ENCODE measurements around the gene EFL1. TPM values are rescaled to one million over a fixed set of nuclear protein-coding genes. Genes with fewer than 3 reads are reported as not detected.
A peak's percentile ranks its signal among the peaks of the same experiment; 100 is the strongest.
"Not testable (repeated sequence)": the region's sequence is repeated elsewhere in the genome, so short reads cannot be mapped to it uniquely, and the experiment has no call there.

Gene EFL1
- total RNA-seq, 2 donors from 2014 or later: 42.0 to 59.1 TPM

GRCh38 chr15:82221535-82221934 is 41.0 kb downstream of the EFL1 start:
- H3K36me3 Mint-ChIP-seq (ENCODE audit: low read depth): peaks cover 39% of the 10 kb centered on the region
- not testable (repeated sequence) for H3K9me3 Mint-ChIP-seq; H3K9me3 ChIP-seq (ENCODE audit: control insufficient read depth, low read length); H3K27me3 Mint-ChIP-seq (ENCODE audit: insufficient read depth); H3K27me3 ChIP-seq (ENCODE audit: control insufficient read depth, insufficient read depth, low read length, poor library complexity, severe bottlenecking); H3K4me3 ChIP-seq (ENCODE audit: low read length); H3K27ac ChIP-seq (ENCODE audit: low read depth, low read length); H3K4me3 Mint-ChIP-seq; H3K9ac ChIP-seq (ENCODE audit: extremely low read depth, low read length, poor library complexity, severe bottlenecking); H3K4me1 ChIP-seq (ENCODE audit: control insufficient read depth, insufficient read depth, low read length); H3K4me1 Mint-ChIP-seq
- H3K27ac Mint-ChIP-seq: peak overlapping the region; percentile 57
- TF ChIP-seq CTCF (conservative IDR thresholded peaks at IDR 0.05): peak; percentile 74
- DNase-seq: peak; percentile 71
- 90 to 93% methylated on average over 2 of the region's 2 CpGs for WGBS, 2 experiments (ENCODE audit: insufficient coverage in 1 of 2, insufficient read length in 1 of 2)
- H3K36me3 ChIP-seq (ENCODE audit: control insufficient read depth, insufficient read depth, low read length): peaks cover 56% of the 10 kb centered on the region

GRCh38 chr15:82216092-82216491 is 46.4 kb downstream of the EFL1 start:
- not testable (repeated sequence) for H3K4me1 Mint-ChIP-seq; H3K27me3 Mint-ChIP-seq (ENCODE audit: insufficient read depth); H3K9me3 ChIP-seq (ENCODE audit: control insufficient read depth, low read length); DNase-seq; H3K27ac Mint-ChIP-seq; H3K4me3 Mint-ChIP-seq; H3K27ac ChIP-seq (ENCODE audit: low read depth, low read length); H3K9me3 Mint-ChIP-seq; H3K4me1 ChIP-seq (ENCODE audit: control insufficient read depth, insufficient read depth, low read length); H3K4me3 ChIP-seq (ENCODE audit: low read length); H3K27me3 ChIP-seq (ENCODE audit: control insufficient read depth, insufficient read depth, low read length, poor library complexity, severe bottlenecking); H3K9ac ChIP-seq (ENCODE audit: extremely low read depth, low read length, poor library complexity, severe bottlenecking)
- WGBS, 2 experiments (ENCODE audit: insufficient coverage in 1 of 2, insufficient read length in 1 of 2): 60 to 93% methylated on average over 1 of the region's 2 CpGs
- peaks cover 66% of the 10 kb centered on the region for H3K36me3 ChIP-seq (ENCODE audit: control insufficient read depth, insufficient read depth, low read length)
- H3K36me3 Mint-ChIP-seq (ENCODE audit: low read depth): peaks cover 39% of the 10 kb centered on the region

- not testable (repeated sequence) for DNase-seq; H3K4me3 Mint-ChIP-seq; H3K27me3 Mint-ChIP-seq (ENCODE audit: insufficient read depth); H3K27ac Mint-ChIP-seq; H3K27me3 ChIP-seq (ENCODE audit: control insufficient read depth, insufficient read depth, low read length, poor library complexity, severe bottlenecking); H3K4me1 ChIP-seq (ENCODE audit: control insufficient read depth, insufficient read depth, low read length); H3K9me3 Mint-ChIP-seq; H3K4me3 ChIP-seq (ENCODE audit: low read length); H3K9me3 ChIP-seq (ENCODE audit: control insufficient read depth, low read length); H3K4me1 Mint-ChIP-seq; H3K9ac ChIP-seq (ENCODE audit: extremely low read depth, low read length, poor library complexity, severe bottlenecking); H3K27ac ChIP-seq (ENCODE audit: low read depth, low read length)
- peaks cover 53% of the 10 kb centered on the region for H3K36me3 ChIP-seq (ENCODE audit: control insufficient read depth, insufficient read depth, low read length)
- H3K36me3 Mint-ChIP-seq (ENCODE audit: low read depth): peaks cover 27% of the 10 kb centered on the region
Observed at GRCh38 chr15:82212201-82212600, 50.3 kb downstream of the EFL1 start.

- 84 to 95% methylated on average over 2 to 3 of the region's 3 CpGs for WGBS, 2 experiments (ENCODE audit: insufficient coverage in 1 of 2, insufficient read length in 1 of 2)
- not testable (repeated sequence) for DNase-seq; H3K4me3 ChIP-seq (ENCODE audit: low read length); H3K4me3 Mint-ChIP-seq; H3K27ac ChIP-seq (ENCODE audit: low read depth, low read length); H3K4me1 ChIP-seq (ENCODE audit: control insufficient read depth, insufficient read depth, low read length); H3K9me3 ChIP-seq (ENCODE audit: control insufficient read depth, low read length); H3K27me3 ChIP-seq (ENCODE audit: control insufficient read depth, insufficient read depth, low read length, poor library complexity, severe bottlenecking); H3K27me3 Mint-ChIP-seq (ENCODE audit: insufficient read depth); H3K9me3 Mint-ChIP-seq; H3K4me1 Mint-ChIP-seq; H3K27ac Mint-ChIP-seq; H3K9ac ChIP-seq (ENCODE audit: extremely low read depth, low read length, poor library complexity, severe bottlenecking)
- H3K36me3 Mint-ChIP-seq (ENCODE audit: low read depth): peaks cover 23% of the 10 kb centered on the region
- peaks cover 49% of the 10 kb centered on the region for H3K36me3 ChIP-seq (ENCODE audit: control insufficient read depth, insufficient read depth, low read length)
Observed at GRCh38 chr15:82210066-82210597, 52.4 kb downstream of the EFL1 start.

GRCh38 chr15:82204575-82204974 is 58.0 kb downstream of the EFL1 start:
- H3K27me3 Mint-ChIP-seq (ENCODE audit: insufficient read depth); DNase-seq; H3K27me3 ChIP-seq (ENCODE audit: control insufficient read depth, insufficient read depth, low read length, poor library complexity, severe bottlenecking); H3K4me3 Mint-ChIP-seq; H3K9ac ChIP-seq (ENCODE audit: extremely low read depth, low read length, poor library complexity, severe bottlenecking); H3K4me1 Mint-ChIP-seq; H3K27ac Mint-ChIP-seq; H3K4me3 ChIP-seq (ENCODE audit: low read length); H3K4me1 ChIP-seq (ENCODE audit: control insufficient read depth, insufficient read depth, low read length); H3K9me3 ChIP-seq (ENCODE audit: control insufficient read depth, low read length); H3K27ac ChIP-seq (ENCODE audit: low read depth, low read length); H3K9me3 Mint-ChIP-seq: not testable (repeated sequence)
- H3K36me3 Mint-ChIP-seq (ENCODE audit: low read depth): peaks cover 14% of the 10 kb centered on the region
- 100% methylated on average over 1 of the region's 2 CpGs; no CpG with 5 or more reads in 1 of the 2 experiments for WGBS, 2 experiments (ENCODE audit: insufficient coverage in 1 of 2, insufficient read length in 1 of 2)
- H3K36me3 ChIP-seq (ENCODE audit: control insufficient read depth, insufficient read depth, low read length): peaks cover 37% of the 10 kb centered on the region
